Measurements from ENCODE around the gene PHETA1.
"Not testable (repeated sequence)": the region's sequence is repeated elsewhere in the genome, so short reads cannot be mapped to it uniquely, and the experiment has no call there.

DNA sequence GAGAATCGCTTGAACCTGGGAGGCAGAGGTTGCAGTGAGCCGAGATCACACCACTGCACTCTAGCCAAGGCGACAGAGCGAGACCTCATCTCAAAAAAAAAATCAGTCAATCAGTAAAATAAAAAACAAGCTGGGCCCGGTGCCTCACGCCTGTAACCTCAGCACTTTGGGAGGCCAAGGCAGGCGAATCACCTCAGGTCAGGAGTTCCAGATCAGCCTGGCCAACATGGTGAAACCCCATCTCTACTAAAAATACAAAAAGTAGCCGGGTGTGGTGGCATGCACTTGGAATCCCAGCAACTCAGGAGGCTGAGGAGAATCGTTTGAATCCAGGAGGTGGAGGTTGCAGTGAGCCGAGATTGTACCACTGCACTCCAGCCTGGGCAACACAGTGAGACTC is 33.6 kb downstream of the PHETA1 start:
- TF ChIP-seq SP1, SUZ12 (IDR thresholded peaks at IDR 0.05): not testable (repeated sequence)

Data from HEK293T (cell line).